CD14-positive monocyte (primary cell): ENCODE measurements around the gene SNX33. TPM values are rescaled to one million over a fixed set of nuclear protein-coding genes. Genes with fewer than 3 reads are reported as not detected.

Experiments used
- DNase-seq, 3 donors: peaks; one replicate each; pipeline ENCODE4 v3.0.0-alpha.2; 2011 to 2022
- H2AFZ ChIP-seq: 2 replicates; pipeline ENCODE4 v1.6.0; 2012; ENCODE audit warnings: mild to moderate bottlenecking, low read depth, low read length, inconsistent platforms; ENCODE audit not compliant: insufficient read depth, poor library complexity, severe bottlenecking
- H3K27ac ChIP-seq, 2 donors: 1 replicate in 1 of 2; 2 replicates in 1 of 2; pipeline ENCODE4 v1.5.1; 2012 to 2013; ENCODE audit warnings: low read length in 2 of 2, control low read depth in 1 of 2, inconsistent platforms in 1 of 2, low read depth in 1 of 2, mild to moderate bottlenecking in 1 of 2
- H3K27me3 ChIP-seq, 2 donors: one replicate each; pipeline versions ENCODE4 v1.6.0 to v1.6.1; 2011 to 2013; ENCODE audit warnings: low read length in 2 of 2; ENCODE audit not compliant: control insufficient read depth in 2 of 2, insufficient read depth in 2 of 2
- H3K36me3 ChIP-seq, 2 donors: replicated peaks in 1 of 2; 1 replicate in 1 of 2; 2 replicates in 1 of 2; pipeline versions ENCODE4 v1.5.1 to v1.6.1; 2012 to 2013; ENCODE audit warnings: low read length in 2 of 2, control low read depth in 1 of 2, inconsistent platforms in 1 of 2, mild to moderate bottlenecking in 1 of 2; ENCODE audit not compliant: insufficient read depth in 2 of 2, control insufficient read depth in 1 of 2
- H3K4me1 ChIP-seq, 2 donors: 1 replicate in 1 of 2; 2 replicates in 1 of 2; pipeline versions ENCODE4 v1.5.1 to v1.6.1; 2012 to 2013; ENCODE audit warnings: low read length in 2 of 2, control low read depth in 1 of 2, inconsistent platforms in 1 of 2, mild to moderate bottlenecking in 1 of 2, moderate library complexity in 1 of 2; ENCODE audit not compliant: insufficient read depth in 2 of 2, control insufficient read depth in 1 of 2
- H3K4me2 ChIP-seq: replicated peaks from 2 replicates; pipeline ENCODE3; 2012; ENCODE audit warnings: low read length, moderate library complexity, mild to moderate bottlenecking; ENCODE audit not compliant: poor library complexity, severe bottlenecking; ENCODE audit errors: extremely low read depth
- H3K4me3 ChIP-seq, 3 experiments: fragments of 200-600 bp in 1 of 3; sonication (generic) in 1 of 3; replicated peaks in 1 of 3; 1 replicate in 2 of 3; 2 replicates in 1 of 3; pipeline ENCODE4 v1.5.1; 2011 to 2013; ENCODE audit warnings: low read length in 3 of 3, mild to moderate bottlenecking in 3 of 3, control low read depth in 2 of 3, low read depth in 2 of 3, inconsistent platforms in 1 of 3, moderate library complexity in 1 of 3
- H3K79me2 ChIP-seq: 2 replicates; pipeline ENCODE4 v1.6.0; 2012; ENCODE audit warnings: mild to moderate bottlenecking, control low read depth, inconsistent platforms, low read length, moderate library complexity; ENCODE audit not compliant: insufficient read depth
- H3K9ac ChIP-seq: 2 replicates; pipeline ENCODE4 v1.6.0; 2017; ENCODE audit warnings: low read length, mild to moderate bottlenecking; ENCODE audit not compliant: insufficient read depth, poor library complexity, severe bottlenecking
- H3K9me3 ChIP-seq, 2 donors: replicated peaks in 1 of 2; 1 replicate in 1 of 2; 2 replicates in 1 of 2; pipeline versions ENCODE4 v1.5.1 to v1.6.1; 2012 to 2013; ENCODE audit warnings: low read length in 2 of 2, control low read depth in 1 of 2; ENCODE audit not compliant: control insufficient read depth in 1 of 2, insufficient read depth in 1 of 2
- H4K20me1 ChIP-seq: 2 replicates; pipeline ENCODE4 v1.6.0; 2012; ENCODE audit warnings: mild to moderate bottlenecking, low read length, control low read depth, moderate library complexity; ENCODE audit not compliant: insufficient read depth
- H3K27ac Mint-ChIP-seq, 7 donors: one replicate each; pipeline ENCODE4 v1.8.0; 2020; ENCODE audit warnings: mild to moderate bottlenecking in 7 of 7, mixed read lengths in 7 of 7, moderate library complexity in 6 of 7, inconsistent platforms in 2 of 7
- H3K27me3 Mint-ChIP-seq, 3 donors: one replicate each; pipeline ENCODE4 v1.8.0; 2021 to 2022; ENCODE audit warnings: low read depth in 3 of 3, mild to moderate bottlenecking in 3 of 3, mixed read lengths in 3 of 3, moderate library complexity in 3 of 3, inconsistent platforms in 1 of 3
- H3K36me3 Mint-ChIP-seq, 2 donors: one replicate each; pipeline ENCODE4 v1.8.0; 2020; ENCODE audit warnings: mixed read lengths in 2 of 2, inconsistent platforms in 1 of 2, mild to moderate bottlenecking in 1 of 2
- H3K4me1 Mint-ChIP-seq: one replicate; pipeline ENCODE4 v1.8.0; 2020; ENCODE audit warnings: mild to moderate bottlenecking, mixed read lengths
- H3K4me3 Mint-ChIP-seq, 2 donors: one replicate each; pipeline ENCODE4 v1.8.0; 2020; ENCODE audit warnings: mild to moderate bottlenecking in 2 of 2, mixed read lengths in 2 of 2, moderate library complexity in 1 of 2
- H3K9me3 Mint-ChIP-seq, 7 donors: one replicate each; pipeline ENCODE4 v1.8.0; 2020 to 2022; ENCODE audit warnings: mixed read lengths in 7 of 7, mild to moderate bottlenecking in 6 of 7, moderate library complexity in 6 of 7, inconsistent platforms in 2 of 7
- WGBS: methylation state at CpG from one replicate; pipeline ENCODE4 v1.1.5; 2013; ENCODE audit warnings: missing lambda C conversion rate; ENCODE audit not compliant: insufficient coverage; 5-methylcytosine and 5-hydroxymethylcytosine counted together
- intact Hi-C, 2 donors: fragments of 100-400 bp; cut with micrococcal nuclease; formaldehyde crosslinking; loops; one replicate each; pipeline versions ENCODE4 v1.15.0 to v1.15.1; 2023
- polyA plus RNA-seq, 3 donors: library from polyadenylated mRNA; depleted of rRNA in 1 of 3; unstranded in 2 of 3; stranded (reverse) in 1 of 3; fragments of 300-500 nt in 2 of 3; fragments of >200 nt in 1 of 3; fragmentation: Illumina TruSeq in 2 of 3; gene quantifications; 1 replicate in 2 of 3; 2 replicates in 1 of 3; pipeline ENCODE4 v1.2.3, GENCODE V29; 2012 to 2021
- TF ChIP-seq, protein P1 (sequence below): fragments of 200-600 bp; IDR thresholded peaks from one replicate; pipeline ENCODE4 v1.8.0; 2022; ENCODE audit warnings: antibody characterized with exemption, mild to moderate bottlenecking

SNX33 gene
- polyA plus RNA-seq, 3 donors, result 2.4 to 4.8 (median 2.4) TPM

DNA sequence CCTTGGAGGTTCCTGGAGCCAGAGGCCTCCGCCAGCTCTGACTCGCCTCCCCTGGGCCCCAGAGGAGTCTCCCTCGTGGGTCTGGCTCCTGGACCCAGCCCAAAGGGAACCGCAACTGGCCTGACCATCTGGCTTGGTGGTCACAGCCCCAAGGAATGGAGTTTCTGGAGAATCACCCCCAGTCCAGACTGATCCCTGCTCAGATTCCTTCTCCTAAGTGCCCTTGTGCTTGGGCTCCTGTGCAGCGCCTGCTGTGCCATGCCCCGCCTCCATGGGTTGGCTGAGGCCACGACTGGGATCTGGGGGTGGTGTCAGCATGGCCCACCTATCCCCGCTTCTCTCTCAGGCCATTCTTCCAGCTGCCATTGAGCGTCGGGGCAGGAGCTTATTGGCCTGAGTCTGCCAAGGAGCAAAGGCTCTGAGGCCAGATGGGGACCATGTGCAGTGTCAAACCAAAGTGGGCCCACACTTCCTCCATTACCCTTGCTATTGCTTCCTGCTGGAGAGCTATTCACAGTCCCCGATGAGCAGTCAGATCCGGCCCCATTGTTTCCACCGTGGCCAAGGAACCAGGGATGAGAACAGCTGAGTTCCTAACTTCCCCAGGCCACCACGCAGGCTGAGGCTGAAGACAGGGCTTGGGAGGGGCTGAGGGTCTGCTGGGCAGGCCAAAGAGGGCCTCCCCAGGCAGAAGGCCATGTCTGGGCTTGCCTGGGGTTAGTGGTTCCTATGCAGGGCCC is 46.0 kb downstream of the SNX33 start:
- Mint-ChIP-seq H3K4me1 (peaks cover 33% of the 10 kb centered on the region), H3K36me3 (peaks cover 0 to 2% of the 10 kb centered on the region in 2 donors), H3K9me3 (peaks cover 0 to 3% (median 0%) of the 10 kb centered on the region in 7 donors), H3K27me3 (peaks cover 47 to 56% (median 49%) of the 10 kb centered on the region in 3 donors), H3K4me3 (peak overlapping the region in 1 of 2 donors; percentile 69), H3K27ac (no peak overlapping the region)
- DNase-seq, result no peak
- no peak overlapping the region for H3K27ac ChIP-seq
- peaks cover 24 to 27% of the 10 kb centered on the region in 2 donors for H3K4me1 ChIP-seq
- H3K36me3 ChIP-seq, result no peaks in the 10 kb centered on the region
- H3K4me2 ChIP-seq, result peak overlapping the region; percentile 4
- H3K9ac ChIP-seq, result no peak overlapping the region
- no peaks in the 10 kb centered on the region for H3K9me3 ChIP-seq
- peak overlapping the region; percentile 12 for H2AFZ ChIP-seq
- peaks cover 4 to 36% of the 10 kb centered on the region in 2 donors for H3K27me3 ChIP-seq
- no peaks in the 10 kb centered on the region for H3K79me2 ChIP-seq
- no peak overlapping the region for H3K4me3 ChIP-seq
- intact Hi-C loops, result loop anchor here in 1 of 2 donors (5.0 kb wide), 1 partner anchor 109 kb away; no protein-coding TSS in a partner anchor
- 20% methylated on average over 13 of the region's 14 CpGs for WGBS
- H4K20me1 ChIP-seq, result no peaks in the 10 kb centered on the region
- TF ChIP-seq, protein P1, sequence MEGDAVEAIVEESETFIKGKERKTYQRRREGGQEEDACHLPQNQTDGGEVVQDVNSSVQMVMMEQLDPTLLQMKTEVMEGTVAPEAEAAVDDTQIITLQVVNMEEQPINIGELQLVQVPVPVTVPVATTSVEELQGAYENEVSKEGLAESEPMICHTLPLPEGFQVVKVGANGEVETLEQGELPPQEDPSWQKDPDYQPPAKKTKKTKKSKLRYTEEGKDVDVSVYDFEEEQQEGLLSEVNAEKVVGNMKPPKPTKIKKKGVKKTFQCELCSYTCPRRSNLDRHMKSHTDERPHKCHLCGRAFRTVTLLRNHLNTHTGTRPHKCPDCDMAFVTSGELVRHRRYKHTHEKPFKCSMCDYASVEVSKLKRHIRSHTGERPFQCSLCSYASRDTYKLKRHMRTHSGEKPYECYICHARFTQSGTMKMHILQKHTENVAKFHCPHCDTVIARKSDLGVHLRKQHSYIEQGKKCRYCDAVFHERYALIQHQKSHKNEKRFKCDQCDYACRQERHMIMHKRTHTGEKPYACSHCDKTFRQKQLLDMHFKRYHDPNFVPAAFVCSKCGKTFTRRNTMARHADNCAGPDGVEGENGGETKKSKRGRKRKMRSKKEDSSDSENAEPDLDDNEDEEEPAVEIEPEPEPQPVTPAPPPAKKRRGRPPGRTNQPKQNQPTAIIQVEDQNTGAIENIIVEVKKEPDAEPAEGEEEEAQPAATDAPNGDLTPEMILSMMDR, result no peak

DNA sequence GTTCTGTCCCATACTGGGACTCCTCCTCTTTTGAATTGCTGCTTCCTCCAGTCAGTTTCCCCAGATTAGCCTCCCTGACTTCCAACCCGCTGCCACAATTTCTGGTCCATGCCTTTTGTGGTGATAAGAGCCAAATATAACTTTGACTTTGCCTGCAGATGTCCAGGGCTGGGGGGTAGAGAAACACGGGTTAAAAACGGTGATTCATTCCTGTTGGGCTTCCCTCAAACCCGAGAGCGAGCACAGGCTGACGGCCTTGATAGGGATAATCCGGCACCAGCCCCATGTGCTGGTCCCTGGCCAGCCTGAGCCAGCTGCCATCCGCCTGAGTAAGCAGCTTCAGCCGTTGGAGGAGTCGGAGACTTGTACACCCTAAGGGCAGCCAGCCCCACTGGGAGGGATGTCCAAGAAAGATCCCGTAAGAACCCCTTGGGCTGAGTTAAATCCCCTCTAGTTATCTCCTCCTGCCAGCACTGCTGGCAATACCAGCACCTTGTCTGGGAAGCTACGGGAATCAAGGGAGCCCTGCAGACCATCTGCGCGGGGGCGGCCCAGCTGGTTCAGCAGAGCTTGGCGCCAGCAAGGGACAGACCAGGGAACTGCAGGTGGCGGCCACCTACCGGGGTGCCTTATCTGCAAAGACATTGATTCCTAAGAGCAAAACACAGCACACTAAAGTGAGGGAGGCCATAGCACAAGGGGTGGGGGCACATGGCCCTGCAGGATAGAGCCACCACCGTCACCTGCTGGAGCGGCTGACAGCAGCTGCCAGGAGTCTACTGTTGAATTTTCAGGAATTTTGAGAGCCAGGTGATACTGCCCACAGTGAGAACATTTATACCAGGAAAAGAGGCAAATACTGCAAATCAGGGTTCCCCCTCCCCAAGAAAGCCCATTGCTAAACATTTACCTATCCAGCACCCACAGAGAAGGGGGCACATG is 46.8 kb downstream of the SNX33 start:
- Histone ChIP-seq H3K79me2 (no peaks in the 10 kb centered on the region), H3K9me3 (no peaks in the 10 kb centered on the region), H3K4me2 (peak overlapping the region; percentile 4), H3K27me3 (peaks cover 4 to 36% of the 10 kb centered on the region in 2 donors), H3K9ac (no peak overlapping the region), H3K4me3 (no peak overlapping the region), H3K4me1 (peaks cover 30 to 35% of the 10 kb centered on the region in 2 donors), H4K20me1 (no peaks in the 10 kb centered on the region), H3K27ac (no peak overlapping the region), H3K36me3 (no peaks in the 10 kb centered on the region), H2AFZ (peak overlapping the region; percentile 12)
- intact Hi-C loops, result loop anchor here in 1 of 2 donors (5.0 kb wide), 1 partner anchor 108 kb away; no protein-coding TSS in a partner anchor
- H3K4me3 Mint-ChIP-seq, result peak overlapping the region in 1 of 2 donors; percentile 76
- TF ChIP-seq, protein P1, result peak; percentile 21
- H3K36me3 Mint-ChIP-seq, result peaks cover 0 to 2% of the 10 kb centered on the region in 2 donors
- peaks cover 47 to 55% (median 49%) of the 10 kb centered on the region in 3 donors for H3K27me3 Mint-ChIP-seq
- peaks cover 0 to 3% (median 0%) of the 10 kb centered on the region in 7 donors for H3K9me3 Mint-ChIP-seq
- WGBS, result 5% methylated on average over 19 of the region's 20 CpGs
- peak overlapping the region in 1 of 7 donors; percentile 35 for H3K27ac Mint-ChIP-seq
- DNase-seq, result peak in 2 of 3 donors; percentile 14 to 32
- peaks cover 41% of the 10 kb centered on the region for H3K4me1 Mint-ChIP-seq
